NCI-H2081 treated with DMSO at 0.1 percent for 48 hours (cell line): ENCODE data around the gene LAIR2.
"Not testable (repeated sequence)": the region's sequence is repeated elsewhere in the genome, so short reads cannot be mapped to it uniquely, and the experiment has no call there.

ENCODE experiments used
- DNase-seq: peaks from one replicate; lab custom pipeline; 2025; lab: John Stamatoyannopoulos, UW

Gene LAIR2

GRCh38 chr19:54464630-54465425, 37.8 kb upstream of the LAIR2 start:
- no peak for DNase-seq

- DNase-seq: no peak
Observed at GRCh38 chr19:54465426-54466109, 37.1 kb upstream of the LAIR2 start.

- not testable (repeated sequence) for DNase-seq
Observed at GRCh38 chr19:54466110-54466480, 36.5 kb upstream of the LAIR2 start.

- no peak for DNase-seq
Observed at GRCh38 chr19:54469496-54469934, 33.1 kb upstream of the LAIR2 start.

- no peak for DNase-seq
Observed at GRCh38 chr19:54470276-54470887, 32.2 kb upstream of the LAIR2 start.

- no peak for DNase-seq
Observed at GRCh38 chr19:54470991-54471782, 31.4 kb upstream of the LAIR2 start.

GRCh38 chr19:54473071-54473891, 29.4 kb upstream of the LAIR2 start, which contains the start of gene CDC42EP5:
TSS of gene CDC42EP5 (minus strand) at chr19:54473296. CDS start at chr19:54465547, 7,749 bp downstream.
- no peak for DNase-seq

- DNase-seq: no peak
Observed at GRCh38 chr19:54473892-54474372, 28.7 kb upstream of the LAIR2 start.

GRCh38 chr19:54475706-54476105, 26.9 kb upstream of the LAIR2 start:
- no peak for DNase-seq

GRCh38 chr19:54477650-54478049, 25.0 kb upstream of the LAIR2 start:
- no peak for DNase-seq

- DNase-seq: no peak
Observed at GRCh38 chr19:54478677-54479266, 23.9 kb upstream of the LAIR2 start.

- DNase-seq: no peak
Observed at GRCh38 chr19:54480051-54480450, 22.6 kb upstream of the LAIR2 start.

GRCh38 chr19:54481326-54481930, 21.2 kb upstream of the LAIR2 start:
- DNase-seq: no peak

GRCh38 chr19:54482889-54483288, 19.7 kb upstream of the LAIR2 start:
- DNase-seq: no peak

GRCh38 chr19:54484451-54484850, 18.2 kb upstream of the LAIR2 start:
- no peak for DNase-seq

- DNase-seq: no peak
Observed at GRCh38 chr19:54485851-54486250, 16.8 kb upstream of the LAIR2 start.

GRCh38 chr19:54489341-54489740, 13.3 kb upstream of the LAIR2 start:
- DNase-seq: no peak

- no peak for DNase-seq
Observed at GRCh38 chr19:54489766-54490165, 12.9 kb upstream of the LAIR2 start.

- DNase-seq: no peak
Observed at GRCh38 chr19:54492568-54492967, 10.1 kb upstream of the LAIR2 start.

GRCh38 chr19:54493056-54493455, 9.6 kb upstream of the LAIR2 start:
- DNase-seq: not testable (repeated sequence)
